HG03175 (cell line): Measurements from ENCODE around the gene NPAS2.
A peak's percentile ranks its signal among the peaks of the same experiment; 100 is the strongest.

Experiments used
- ATAC-seq: cut with Tn5 transposase; IDR thresholded peaks from one replicate; pipeline ENCODE4 v1.9.1; 2021; ENCODE audit warnings: mild to moderate bottlenecking, moderate library complexity; ENCODE audit not compliant: unreplicated experiment

The NPAS2 gene

DNA sequence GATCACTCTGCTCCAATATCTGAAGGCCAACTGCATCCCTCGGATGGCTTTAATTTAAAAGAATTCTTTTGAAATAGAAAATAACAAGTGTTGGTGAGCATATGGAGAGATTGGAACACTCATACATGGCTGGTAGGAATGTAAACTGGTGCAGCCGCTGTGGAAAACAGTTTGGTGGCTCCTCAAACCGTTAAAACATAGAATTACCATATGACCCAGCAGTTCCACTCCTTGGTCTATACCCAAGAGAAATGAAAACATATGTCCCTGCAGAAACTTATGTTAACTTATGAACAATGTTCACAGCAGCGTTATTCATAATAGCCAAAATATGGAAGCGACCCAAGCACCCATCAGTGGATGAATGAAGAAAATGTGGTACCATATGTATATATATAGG is 60.1 kb downstream of the NPAS2 start:
- no peak for ATAC-seq

GRCh38 chr2:100880730-100881129 is 60.8 kb downstream of the NPAS2 start:
- ATAC-seq: no peak

GRCh38 chr2:100882645-100883613 is 63.0 kb downstream of the NPAS2 start:
- peak; percentile 69 for ATAC-seq

GRCh38 chr2:100884145-100884621 is 64.2 kb downstream of the NPAS2 start:
- ATAC-seq: no peak

DNA sequence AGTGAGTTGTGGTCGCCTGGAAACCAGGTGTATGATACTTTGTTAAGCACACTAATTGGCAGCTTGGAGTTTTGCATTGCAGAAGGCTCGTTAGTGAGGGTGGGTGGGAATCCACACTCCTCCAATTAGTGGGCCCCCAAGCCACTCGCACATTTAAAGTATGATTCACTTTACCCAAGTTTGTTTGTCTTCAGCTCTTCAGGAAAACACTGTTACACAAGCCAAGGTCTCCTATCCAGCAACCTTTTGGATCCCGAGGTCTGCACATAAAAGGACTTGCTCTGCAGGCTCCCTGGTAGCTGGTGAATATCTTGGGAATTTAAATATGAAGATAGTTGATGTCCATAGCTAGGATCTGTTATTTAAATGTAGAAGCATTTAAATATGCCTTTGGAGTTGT is 66.1 kb downstream of the NPAS2 start:
- no peak for ATAC-seq

DNA sequence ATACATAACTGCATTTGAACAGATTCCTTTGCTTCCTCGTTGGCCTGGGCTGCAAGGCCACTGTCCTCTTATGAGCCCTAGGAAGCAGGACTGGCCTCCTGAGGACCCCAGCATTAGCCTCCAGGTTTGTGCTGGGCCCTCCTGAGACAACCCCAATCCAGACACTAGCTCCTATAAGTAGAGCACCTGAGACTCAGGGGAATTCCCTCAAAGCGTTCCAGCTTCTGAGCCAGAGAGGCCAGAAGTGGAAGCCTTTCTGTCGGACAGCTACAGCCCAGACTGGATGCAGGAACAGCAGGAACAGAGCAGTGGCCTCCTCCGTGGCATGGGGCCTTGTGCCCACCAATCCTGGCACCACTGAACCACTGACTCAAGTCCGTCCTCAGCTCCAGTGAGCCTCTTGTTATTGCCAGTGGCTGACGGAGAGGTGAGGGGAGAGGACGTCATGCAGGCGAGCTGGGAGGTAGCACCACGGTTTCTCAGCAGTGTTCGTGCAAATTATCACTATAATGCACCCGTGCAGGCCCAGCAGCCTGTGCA is 67.2 kb downstream of the NPAS2 start:
- no peak for ATAC-seq

DNA sequence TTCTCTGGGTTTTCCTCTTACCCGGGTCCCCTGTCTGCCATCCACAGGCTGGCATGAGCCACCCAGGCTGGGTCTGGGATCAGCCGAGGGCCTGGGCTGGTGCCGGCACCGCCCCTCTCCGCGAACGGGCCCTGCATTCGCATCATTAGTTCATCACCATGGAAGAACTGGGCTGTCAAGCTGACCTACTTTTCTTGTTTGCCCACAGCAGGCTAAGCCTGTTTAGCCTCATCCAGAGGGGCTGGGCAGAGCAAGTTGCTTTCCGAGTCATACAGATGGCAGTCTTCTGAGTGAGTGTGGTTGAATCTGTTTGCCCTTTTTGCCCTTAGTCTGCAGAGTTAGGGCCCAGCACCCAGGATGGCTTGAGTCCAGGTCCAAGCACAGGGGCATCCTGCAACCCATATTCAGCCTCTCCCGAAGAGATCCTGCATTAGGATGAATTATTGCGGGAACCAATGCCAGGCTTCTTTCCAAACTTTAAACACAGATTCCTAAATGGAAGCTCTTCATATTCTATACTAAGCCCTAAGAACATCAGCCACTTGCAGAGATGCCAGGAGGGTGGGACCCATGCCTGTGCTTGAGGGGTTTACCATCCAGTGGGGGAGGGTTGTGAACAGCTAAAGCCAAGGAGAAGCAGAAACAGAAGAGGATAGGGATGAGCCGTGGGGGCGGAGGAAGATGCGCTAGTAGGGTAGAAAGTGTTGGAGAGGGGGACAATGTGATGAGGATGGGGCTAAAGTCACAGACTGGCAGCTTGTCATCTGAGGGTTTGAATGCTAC is 68.0 kb downstream of the NPAS2 start:
- no peak for ATAC-seq

DNA sequence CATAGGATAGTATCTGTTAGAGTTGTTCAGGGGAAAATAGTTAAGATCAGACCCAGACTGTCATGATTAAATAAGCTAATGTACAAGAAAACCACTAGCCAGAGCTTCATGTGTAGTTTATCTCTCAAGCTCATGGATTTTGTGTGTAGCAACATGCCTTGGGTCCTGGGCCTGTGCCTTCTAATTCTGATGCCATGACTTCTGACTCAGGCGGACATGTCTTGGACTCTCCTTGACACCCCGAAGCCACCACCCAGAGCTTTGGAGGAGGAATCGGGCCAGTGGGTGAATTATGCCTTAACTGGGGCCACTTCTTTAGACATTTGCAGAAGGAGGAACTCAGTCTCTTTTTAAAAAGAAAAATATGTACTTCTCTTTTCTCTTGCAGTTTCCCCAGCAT is 68.7 kb downstream of the NPAS2 start:
- no peak for ATAC-seq

GRCh38 chr2:100889286-100889685 is 69.3 kb downstream of the NPAS2 start:
- ATAC-seq: no peak

DNA sequence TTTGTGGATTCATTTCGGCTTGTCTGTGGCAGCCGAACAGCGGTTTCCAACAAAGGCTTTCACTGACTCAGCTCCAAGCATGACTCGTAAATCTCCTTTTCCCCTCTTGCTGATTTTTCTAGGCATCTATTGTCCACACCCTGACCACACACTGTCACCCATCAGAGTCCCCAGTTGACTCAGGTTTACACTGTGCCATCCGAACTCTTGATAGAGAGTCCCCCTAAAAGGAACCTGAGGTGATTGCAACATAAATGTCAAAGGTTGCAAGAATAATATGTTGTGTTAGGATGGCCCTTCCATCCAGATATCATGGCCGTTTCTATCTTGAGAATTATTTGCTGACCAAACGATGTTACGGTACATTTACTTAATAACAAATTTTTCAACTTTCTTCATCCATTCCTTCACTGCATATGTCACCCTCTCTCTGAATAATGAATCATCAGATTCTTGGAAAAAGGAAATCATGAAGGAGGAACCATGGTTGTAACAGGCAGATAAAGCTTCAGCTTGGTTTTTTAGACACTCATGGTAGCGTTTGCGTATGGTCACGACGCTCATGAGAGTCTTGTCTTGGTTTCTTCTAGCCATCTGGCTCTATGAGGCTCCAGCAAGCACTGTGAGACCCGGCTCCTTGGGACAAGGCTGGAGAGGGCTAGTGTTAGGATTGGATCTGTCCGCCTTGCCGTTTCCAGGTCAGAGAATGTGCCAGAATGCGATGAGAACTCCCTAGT is 72.1 kb downstream of the NPAS2 start:
- no peak for ATAC-seq

DNA sequence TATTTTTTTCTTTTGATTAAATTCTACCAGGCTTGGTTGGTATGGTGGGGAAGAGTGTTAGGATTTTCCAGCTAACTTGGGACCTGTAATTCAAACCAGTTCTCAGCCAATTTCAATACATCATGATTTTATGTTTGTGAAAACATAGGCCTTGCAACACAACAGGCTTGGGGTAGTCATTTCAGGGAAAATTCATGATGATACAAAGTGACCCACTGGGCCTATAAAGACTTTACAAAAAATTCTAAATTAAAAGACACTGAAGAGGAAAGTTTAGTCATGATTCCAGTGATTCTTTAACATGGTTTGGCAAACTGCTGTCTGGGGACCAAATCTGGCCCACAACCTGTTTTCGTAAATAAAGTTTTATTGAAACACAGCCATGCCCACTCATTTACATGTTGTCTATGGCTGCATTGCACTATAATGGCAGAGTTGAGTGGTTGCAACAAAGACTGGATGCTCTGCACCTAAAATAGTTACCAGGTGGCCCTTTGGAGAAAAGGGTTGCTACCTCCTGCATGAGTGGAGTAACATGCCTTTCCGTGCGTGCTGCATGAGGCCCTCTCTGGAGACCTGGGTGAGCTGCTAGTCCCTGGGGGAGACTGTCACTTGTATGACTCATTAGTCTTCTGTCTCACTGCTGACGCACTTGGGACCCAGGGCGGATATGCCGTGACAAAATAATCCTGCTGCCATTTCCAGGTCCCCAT is 73.6 kb downstream of the NPAS2 start:
- peak; percentile 62 for ATAC-seq

DNA sequence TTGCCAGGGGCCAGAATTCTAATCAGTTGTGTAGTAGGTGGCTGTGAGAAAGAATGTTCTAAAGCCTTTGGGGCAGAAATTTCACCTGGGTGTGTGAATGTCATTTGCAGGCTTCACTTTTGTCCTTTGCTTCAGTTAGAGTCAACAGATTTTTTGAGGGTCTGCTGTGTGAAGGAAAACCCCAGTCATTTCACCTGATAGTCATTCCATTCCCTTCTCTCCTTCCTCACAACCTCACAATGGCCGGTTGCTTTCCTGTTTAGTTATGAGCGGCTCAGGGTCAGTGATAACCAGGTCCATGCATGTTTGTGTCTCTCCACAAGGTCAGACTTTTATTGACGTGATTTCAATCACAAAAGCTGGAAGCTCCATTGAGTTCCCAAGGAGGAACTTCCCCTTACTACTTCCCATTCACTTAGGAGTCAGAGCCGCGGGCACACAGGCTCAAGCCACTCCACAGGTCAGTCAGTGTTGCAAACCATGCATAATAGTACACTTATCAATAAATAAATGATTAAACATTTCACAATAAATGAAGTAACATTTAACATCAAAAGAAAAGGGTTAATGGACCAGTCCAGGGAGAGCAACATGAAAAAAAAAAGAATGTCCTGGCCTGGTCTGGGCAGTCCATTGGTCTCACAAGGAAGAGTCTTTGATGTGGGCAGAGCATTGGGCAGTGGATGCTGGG is 74.3 kb downstream of the NPAS2 start:
- no peak for ATAC-seq

GRCh38 chr2:100894796-100895156 is 74.8 kb downstream of the NPAS2 start:
- ATAC-seq: no peak

- no peak for ATAC-seq
These were observed 75.5 kb downstream of the NPAS2 start for GRCh38 chr2:100895402-100895801.

- ATAC-seq: no peak
These were observed 76.2 kb downstream of the NPAS2 start for GRCh38 chr2:100895934-100896685.

GRCh38 chr2:100898035-100898665 is 78.2 kb downstream of the NPAS2 start:
- ATAC-seq: no peak

DNA sequence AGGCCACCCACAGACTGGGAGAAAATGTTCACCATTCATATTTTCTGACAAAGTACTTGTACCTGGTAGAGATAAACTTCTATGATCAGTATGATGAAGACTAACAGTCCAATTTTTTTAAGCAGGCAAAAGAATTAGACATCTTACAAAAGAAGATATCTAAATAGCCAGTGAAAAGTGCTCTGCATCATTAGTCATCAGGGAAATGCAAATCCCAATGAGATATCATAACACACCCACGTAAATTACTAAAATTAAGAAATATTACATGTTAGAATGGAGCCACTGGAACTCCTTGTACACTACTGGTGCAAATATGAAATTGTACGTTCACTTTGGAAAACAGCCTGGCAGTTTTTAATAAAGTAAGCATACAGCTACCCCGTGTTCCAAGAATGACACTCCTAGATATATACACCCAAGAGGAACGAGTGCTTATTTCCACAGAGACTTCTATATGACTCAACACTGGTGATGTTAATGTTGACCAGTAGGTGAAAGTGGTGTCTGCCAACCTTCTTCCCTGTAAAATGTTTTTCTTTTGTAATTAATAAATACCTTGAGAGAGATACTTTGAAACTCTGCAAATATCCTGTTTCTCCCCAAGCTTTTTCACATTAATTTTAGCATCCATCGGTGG is 80.3 kb downstream of the NPAS2 start:
- ATAC-seq: no peak

DNA sequence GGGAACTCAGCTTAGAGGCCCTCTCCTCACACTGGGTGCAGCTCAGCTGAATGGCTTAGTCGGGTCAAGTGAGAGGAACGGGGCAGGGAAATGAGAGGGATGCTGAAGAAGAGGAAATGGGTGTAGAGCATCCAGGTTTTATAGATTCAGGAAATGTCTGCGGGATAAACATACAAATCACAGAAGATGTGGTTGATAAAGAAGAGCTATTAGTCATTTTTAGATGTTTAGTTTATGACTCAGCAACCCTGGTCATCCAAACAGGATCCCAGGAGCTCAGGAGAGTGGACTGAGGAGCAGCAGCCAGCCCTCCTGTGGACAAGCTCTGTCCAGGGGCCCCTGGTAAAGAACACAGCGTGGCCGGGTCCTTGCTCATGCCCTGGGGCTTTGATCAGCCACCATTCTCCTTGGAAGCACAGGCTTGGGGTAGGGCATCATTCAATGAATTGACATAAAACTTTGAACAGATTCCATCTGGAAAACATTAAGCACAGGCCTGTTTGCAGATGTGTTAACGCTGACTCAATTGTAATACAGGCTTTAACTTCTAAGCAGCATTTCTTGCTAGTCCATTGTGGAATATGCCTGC is 83.0 kb downstream of the NPAS2 start:
- no peak for ATAC-seq
